Measurements from ENCODE around the gene BARX2.

BARX2 gene

GRCh38 chr11:129359748-129360147 lies 15.9 kb upstream of the BARX2 start:
- Histone ChIP-seq H3K27ac (ENCODE audit: low read length, poor library complexity, severe bottlenecking) (no peak overlapping the region), H4K8ac (ENCODE audit: low read length) (no peak overlapping the region), H2BK120ac (ENCODE audit: low read depth, low read length) (no peak overlapping the region), H3K27me3 (ENCODE audit: control insufficient read depth in 1 of 2, insufficient read depth in 1 of 2, low read length in 2 of 2) (peaks cover 15 to 34% of the 10 kb centered on the region in 2 experiments), H2BK15ac (ENCODE audit: low read depth, poor library complexity, severe bottlenecking) (no peak overlapping the region), H4K91ac (ENCODE audit: low read length) (no peak overlapping the region), H2AK5ac (ENCODE audit: low read length, severe bottlenecking) (no peak overlapping the region), H2BK12ac (ENCODE audit: low read length in 2 of 2) (no peak overlapping the region), H3K23ac (ENCODE audit: low read length in 2 of 2) (no peak overlapping the region), H3K36me3 (ENCODE audit: control insufficient read depth in 1 of 2, insufficient read depth in 2 of 2, low read depth in 1 of 2, low read length in 2 of 2) (no peaks in the 10 kb centered on the region), H3K18ac (ENCODE audit: low read depth in 1 of 2, low read length in 2 of 2) (no peak overlapping the region), H3K4ac (ENCODE audit: low read depth in 1 of 2, low read length in 2 of 2) (no peak overlapping the region), H3K79me1 (replicated peaks; ENCODE audit: low read length, poor library complexity, severe bottlenecking) (no peaks in the 10 kb centered on the region), H3K9ac (ENCODE audit: low read length) (no peak overlapping the region), H3K4me3 (ENCODE audit: insufficient read depth in 1 of 2, low read depth in 1 of 2, low read length in 2 of 2) (no peak overlapping the region), H2AFZ (ENCODE audit: low read depth, low read length) (no peak overlapping the region), H2BK5ac (ENCODE audit: low read depth, low read length, poor library complexity, severe bottlenecking) (no peak overlapping the region), H3K9me3 (ENCODE audit: control insufficient read depth, low read length) (peaks cover 9% of the 10 kb centered on the region), H3K4me2 (ENCODE audit: low read length, poor library complexity, severe bottlenecking) (no peak overlapping the region), H3K4me1 (ENCODE audit: control insufficient read depth, insufficient read depth, low read depth, low read length) (peaks cover 1% of the 10 kb centered on the region), H3K14ac (ENCODE audit: low read length in 2 of 2) (no peak overlapping the region)
- no peak for DNase-seq
- no CpG with 5 or more reads among the region's 2 CpGs for WGBS

- H3K9ac ChIP-seq (ENCODE audit: low read length): peak overlapping the region; percentile 17
- H3K79me1 ChIP-seq (replicated peaks; ENCODE audit: low read length, poor library complexity, severe bottlenecking): no peaks in the 10 kb centered on the region
- H3K14ac ChIP-seq (ENCODE audit: low read length in 2 of 2): no peak overlapping the region
- H2BK15ac ChIP-seq (ENCODE audit: low read depth, poor library complexity, severe bottlenecking): no peak overlapping the region
- no peak overlapping the region for H2AK5ac ChIP-seq (ENCODE audit: low read length, severe bottlenecking)
- H3K27me3 ChIP-seq (ENCODE audit: control insufficient read depth in 1 of 2, insufficient read depth in 1 of 2, low read length in 2 of 2): peaks cover 25 to 68% of the 10 kb centered on the region in 2 experiments
- H4K91ac ChIP-seq (ENCODE audit: low read length): no peak overlapping the region
- H3K23ac ChIP-seq (ENCODE audit: low read length in 2 of 2): no peak overlapping the region
- H4K8ac ChIP-seq (ENCODE audit: low read length): no peak overlapping the region
- no peak overlapping the region for H2BK120ac ChIP-seq (ENCODE audit: low read depth, low read length)
- no peak overlapping the region for H3K27ac ChIP-seq (ENCODE audit: low read length, poor library complexity, severe bottlenecking)
- peak overlapping the region in 1 of 2 experiments; percentile 43 for H3K4me3 ChIP-seq (ENCODE audit: insufficient read depth in 1 of 2, low read depth in 1 of 2, low read length in 2 of 2)
- H3K4me2 ChIP-seq (ENCODE audit: low read length, poor library complexity, severe bottlenecking): peak overlapping the region; percentile 62
- peak; percentile 79 for DNase-seq
- H2BK12ac ChIP-seq (ENCODE audit: low read length in 2 of 2): no peak overlapping the region
- no peak overlapping the region for H3K18ac ChIP-seq (ENCODE audit: low read depth in 1 of 2, low read length in 2 of 2)
- H3K36me3 ChIP-seq (ENCODE audit: control insufficient read depth in 1 of 2, insufficient read depth in 2 of 2, low read depth in 1 of 2, low read length in 2 of 2): no peaks in the 10 kb centered on the region
- H2AFZ ChIP-seq (ENCODE audit: low read depth, low read length): no peak overlapping the region
- no peak overlapping the region for H3K4ac ChIP-seq (ENCODE audit: low read depth in 1 of 2, low read length in 2 of 2)
- H3K9me3 ChIP-seq (ENCODE audit: control insufficient read depth, low read length): peaks cover 9% of the 10 kb centered on the region
- peaks cover 1% of the 10 kb centered on the region for H3K4me1 ChIP-seq (ENCODE audit: control insufficient read depth, insufficient read depth, low read depth, low read length)
- no peak overlapping the region for H2BK5ac ChIP-seq (ENCODE audit: low read depth, low read length, poor library complexity, severe bottlenecking)
- WGBS: 4% methylated on average over 17 of the region's 19 CpGs
These were observed 11.4 kb upstream of the BARX2 start for GRCh38 chr11:129364143-129364654.

- Histone ChIP-seq H3K9ac (ENCODE audit: low read length) (no peak overlapping the region), H3K36me3 (ENCODE audit: control insufficient read depth in 1 of 2, insufficient read depth in 2 of 2, low read depth in 1 of 2, low read length in 2 of 2) (no peaks in the 10 kb centered on the region), H2BK15ac (ENCODE audit: low read depth, poor library complexity, severe bottlenecking) (no peak overlapping the region), H3K18ac (ENCODE audit: low read depth in 1 of 2, low read length in 2 of 2) (no peak overlapping the region), H2AK5ac (ENCODE audit: low read length, severe bottlenecking) (no peak overlapping the region), H3K27me3 (ENCODE audit: control insufficient read depth in 1 of 2, insufficient read depth in 1 of 2, low read length in 2 of 2) (peaks cover 36 to 83% of the 10 kb centered on the region in 2 experiments), H4K91ac (ENCODE audit: low read length) (no peak overlapping the region), H4K8ac (ENCODE audit: low read length) (no peak overlapping the region), H3K4me2 (ENCODE audit: low read length, poor library complexity, severe bottlenecking) (no peak overlapping the region), H3K9me3 (ENCODE audit: control insufficient read depth, low read length) (no peaks in the 10 kb centered on the region), H2BK12ac (ENCODE audit: low read length in 2 of 2) (no peak overlapping the region), H2BK120ac (ENCODE audit: low read depth, low read length) (no peak overlapping the region), H3K4ac (ENCODE audit: low read depth in 1 of 2, low read length in 2 of 2) (no peak overlapping the region), H3K27ac (ENCODE audit: low read length, poor library complexity, severe bottlenecking) (no peak overlapping the region), H2BK5ac (ENCODE audit: low read depth, low read length, poor library complexity, severe bottlenecking) (no peak overlapping the region), H3K4me1 (ENCODE audit: control insufficient read depth, insufficient read depth, low read depth, low read length) (peaks cover 1% of the 10 kb centered on the region), H3K23ac (ENCODE audit: low read length in 2 of 2) (no peak overlapping the region), H3K4me3 (ENCODE audit: insufficient read depth in 1 of 2, low read depth in 1 of 2, low read length in 2 of 2) (no peak overlapping the region), H3K79me1 (replicated peaks; ENCODE audit: low read length, poor library complexity, severe bottlenecking) (no peaks in the 10 kb centered on the region), H3K14ac (ENCODE audit: low read length in 2 of 2) (no peak overlapping the region), H2AFZ (ENCODE audit: low read depth, low read length) (no peak overlapping the region)
- no peak for DNase-seq
- 100% methylated on average over 1 of the region's 1 CpG for WGBS
These were observed 9.8 kb upstream of the BARX2 start for GRCh38 chr11:129365816-129366215.

GRCh38 chr11:129366737-129367597 lies 8.7 kb upstream of the BARX2 start:
- no peak overlapping the region for H2BK15ac ChIP-seq (ENCODE audit: low read depth, poor library complexity, severe bottlenecking)
- peaks cover 46 to 89% of the 10 kb centered on the region in 2 experiments for H3K27me3 ChIP-seq (ENCODE audit: control insufficient read depth in 1 of 2, insufficient read depth in 1 of 2, low read length in 2 of 2)
- H3K36me3 ChIP-seq (ENCODE audit: control insufficient read depth in 1 of 2, insufficient read depth in 2 of 2, low read depth in 1 of 2, low read length in 2 of 2): no peaks in the 10 kb centered on the region
- WGBS: 86% methylated on average over 11 of the region's 13 CpGs
- DNase-seq: no peak
- no peak overlapping the region for H2BK12ac ChIP-seq (ENCODE audit: low read length in 2 of 2)
- no peak overlapping the region for H3K9ac ChIP-seq (ENCODE audit: low read length)
- no peak overlapping the region for H3K4ac ChIP-seq (ENCODE audit: low read depth in 1 of 2, low read length in 2 of 2)
- no peak overlapping the region for H3K4me2 ChIP-seq (ENCODE audit: low read length, poor library complexity, severe bottlenecking)
- no peak overlapping the region for H3K27ac ChIP-seq (ENCODE audit: low read length, poor library complexity, severe bottlenecking)
- no peaks in the 10 kb centered on the region for H3K9me3 ChIP-seq (ENCODE audit: control insufficient read depth, low read length)
- H2BK120ac ChIP-seq (ENCODE audit: low read depth, low read length): no peak overlapping the region
- H3K4me3 ChIP-seq (ENCODE audit: insufficient read depth in 1 of 2, low read depth in 1 of 2, low read length in 2 of 2): no peak overlapping the region
- H3K18ac ChIP-seq (ENCODE audit: low read depth in 1 of 2, low read length in 2 of 2): no peak overlapping the region
- H4K91ac ChIP-seq (ENCODE audit: low read length): no peak overlapping the region
- H2AFZ ChIP-seq (ENCODE audit: low read depth, low read length): no peak overlapping the region
- no peak overlapping the region for H3K23ac ChIP-seq (ENCODE audit: low read length in 2 of 2)
- no peak overlapping the region for H2BK5ac ChIP-seq (ENCODE audit: low read depth, low read length, poor library complexity, severe bottlenecking)
- no peak overlapping the region for H3K14ac ChIP-seq (ENCODE audit: low read length in 2 of 2)
- H3K79me1 ChIP-seq (replicated peaks; ENCODE audit: low read length, poor library complexity, severe bottlenecking): no peaks in the 10 kb centered on the region
- no peak overlapping the region for H4K8ac ChIP-seq (ENCODE audit: low read length)
- peaks cover 1% of the 10 kb centered on the region for H3K4me1 ChIP-seq (ENCODE audit: control insufficient read depth, insufficient read depth, low read depth, low read length)
- no peak overlapping the region for H2AK5ac ChIP-seq (ENCODE audit: low read length, severe bottlenecking)

Measured in mesenchymal stem cell (in vitro differentiated cells and primary cell).